Upper lobe of left lung (tissue), 4 donors: ENCODE measurements around the gene NIT1.

Source experiments
- CTCF ChIP-seq, 6 experiments: fragments of 450-650 bp in 4 of 6; fragments of 200-600 bp in 2 of 6; sonication (generic) in 2 of 6; IDR thresholded peaks; one replicate each; pipeline ENCODE4 v1.5.1; 2016 to 2019; ENCODE audit warnings: antibody characterized with exemption in 6 of 6
- EP300 ChIP-seq, 4 donors: sonication (generic); formaldehyde crosslinking; IDR thresholded peaks; one replicate each; pipeline ENCODE4 v1.5.1; 2017; ENCODE audit warnings: antibody characterized with exemption in 4 of 4, control low read depth in 2 of 4
- POLR2A ChIP-seq, 4 donors: fragments of 450-650 bp; IDR thresholded peaks; one replicate each; pipeline ENCODE4 v1.5.1; 2016 to 2017; ENCODE audit warnings: antibody characterized with exemption in 4 of 4, mild to moderate bottlenecking in 2 of 4

GRCh38 chr1:161113915-161114314, 4.0 kb upstream of the NIT1 start:
- no peak for TF ChIP-seq CTCF (IDR thresholded peaks at IDR 0.05)
- TF ChIP-seq POLR2A (IDR thresholded peaks at IDR 0.05) = no peak
- TF ChIP-seq EP300 (IDR thresholded peaks at IDR 0.05) = no peak
